ENCODE measurements around the gene TLR10.

The TLR10 gene

DNA sequence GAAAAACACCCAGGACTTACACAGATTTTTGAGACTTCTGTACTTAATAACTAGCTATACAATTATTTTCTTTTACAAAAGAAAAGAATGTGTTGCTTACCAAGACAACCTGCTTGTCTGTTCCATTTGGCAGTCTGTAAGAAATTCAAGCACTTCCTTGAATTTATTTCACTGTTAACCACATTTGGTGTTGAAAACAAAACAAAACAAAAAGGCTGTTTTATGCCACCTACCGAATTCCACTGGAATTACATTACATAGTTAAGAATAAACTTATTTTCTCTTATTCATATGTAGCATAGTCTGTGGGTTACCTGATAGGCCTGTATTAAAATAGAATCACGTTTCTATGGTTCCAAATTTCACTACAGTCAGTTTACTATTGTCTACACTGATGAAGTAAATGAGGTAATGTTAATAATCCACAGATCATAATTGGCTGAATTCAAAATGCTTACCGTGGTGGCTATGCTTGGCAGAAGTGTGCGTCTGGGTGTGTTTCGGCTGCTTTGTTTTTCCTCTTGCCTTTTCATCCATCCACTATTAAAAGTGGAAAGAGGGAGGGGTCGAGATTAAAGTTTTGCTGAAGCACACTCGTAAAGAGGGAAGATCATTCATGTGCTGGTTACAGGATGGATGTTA is 22.0 kb upstream of the TLR10 start, which contains the start of gene TLR1:
Gene TLR1, minus strand, starts transcription at position 138 of the 642 bp plus-strand sequence. CDS start 5,960 bp downstream, outside the sequence.
- H3F3A ChIP-seq (ENCODE audit: insufficient read depth, low read length), result peaks cover 27% of the 10 kb centered on the region
- H3K27me3 ChIP-seq (replicated peaks; ENCODE audit: insufficient read depth, low read length), result no peaks in the 10 kb centered on the region
- H3K79me2 ChIP-seq (ENCODE audit: low read length), result peaks cover 5% of the 10 kb centered on the region
- DNase-seq, result peak; percentile 78
- H2AFZ ChIP-seq (ENCODE audit: low read length), result peak within 1 kb of the TSS; percentile 64
- H3K9me2 ChIP-seq (replicated peaks; ENCODE audit: insufficient read depth, low read length), result no peaks in the 10 kb centered on the region
- no peaks in the 10 kb centered on the region for H4K20me1 ChIP-seq (ENCODE audit: insufficient read depth, low read length)
- H3K27ac ChIP-seq (ENCODE audit: low read length), result peak within 1 kb of the TSS; percentile 91
- H3K4me2 ChIP-seq (ENCODE audit: low read depth, low read length), result peak within 1 kb of the TSS; percentile 86
- peak within 1 kb of the TSS; percentile 64 for H3K9ac ChIP-seq (ENCODE audit: low read length)
- no peak for TF ChIP-seq EZH2phosphoT487 (IDR thresholded peaks at IDR 0.05; ENCODE audit: low read length)
- TF ChIP-seq, protein P1, sequence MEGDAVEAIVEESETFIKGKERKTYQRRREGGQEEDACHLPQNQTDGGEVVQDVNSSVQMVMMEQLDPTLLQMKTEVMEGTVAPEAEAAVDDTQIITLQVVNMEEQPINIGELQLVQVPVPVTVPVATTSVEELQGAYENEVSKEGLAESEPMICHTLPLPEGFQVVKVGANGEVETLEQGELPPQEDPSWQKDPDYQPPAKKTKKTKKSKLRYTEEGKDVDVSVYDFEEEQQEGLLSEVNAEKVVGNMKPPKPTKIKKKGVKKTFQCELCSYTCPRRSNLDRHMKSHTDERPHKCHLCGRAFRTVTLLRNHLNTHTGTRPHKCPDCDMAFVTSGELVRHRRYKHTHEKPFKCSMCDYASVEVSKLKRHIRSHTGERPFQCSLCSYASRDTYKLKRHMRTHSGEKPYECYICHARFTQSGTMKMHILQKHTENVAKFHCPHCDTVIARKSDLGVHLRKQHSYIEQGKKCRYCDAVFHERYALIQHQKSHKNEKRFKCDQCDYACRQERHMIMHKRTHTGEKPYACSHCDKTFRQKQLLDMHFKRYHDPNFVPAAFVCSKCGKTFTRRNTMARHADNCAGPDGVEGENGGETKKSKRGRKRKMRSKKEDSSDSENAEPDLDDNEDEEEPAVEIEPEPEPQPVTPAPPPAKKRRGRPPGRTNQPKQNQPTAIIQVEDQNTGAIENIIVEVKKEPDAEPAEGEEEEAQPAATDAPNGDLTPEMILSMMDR (IDR thresholded peaks at IDR 0.05; ENCODE audit: low read length), result peak; percentile 64
- peak within 1 kb of the TSS; percentile 57 for H3K4me3 ChIP-seq (ENCODE audit: low read length)
- H3K4me1 ChIP-seq (ENCODE audit: low read length), result peaks cover 13% of the 10 kb centered on the region
- no peaks in the 10 kb centered on the region for H3K9me3 ChIP-seq (replicated peaks; ENCODE audit: insufficient read depth, low read length)
- no peaks in the 10 kb centered on the region for H3K36me3 ChIP-seq (replicated peaks; ENCODE audit: insufficient read depth, low read length)

DNA sequence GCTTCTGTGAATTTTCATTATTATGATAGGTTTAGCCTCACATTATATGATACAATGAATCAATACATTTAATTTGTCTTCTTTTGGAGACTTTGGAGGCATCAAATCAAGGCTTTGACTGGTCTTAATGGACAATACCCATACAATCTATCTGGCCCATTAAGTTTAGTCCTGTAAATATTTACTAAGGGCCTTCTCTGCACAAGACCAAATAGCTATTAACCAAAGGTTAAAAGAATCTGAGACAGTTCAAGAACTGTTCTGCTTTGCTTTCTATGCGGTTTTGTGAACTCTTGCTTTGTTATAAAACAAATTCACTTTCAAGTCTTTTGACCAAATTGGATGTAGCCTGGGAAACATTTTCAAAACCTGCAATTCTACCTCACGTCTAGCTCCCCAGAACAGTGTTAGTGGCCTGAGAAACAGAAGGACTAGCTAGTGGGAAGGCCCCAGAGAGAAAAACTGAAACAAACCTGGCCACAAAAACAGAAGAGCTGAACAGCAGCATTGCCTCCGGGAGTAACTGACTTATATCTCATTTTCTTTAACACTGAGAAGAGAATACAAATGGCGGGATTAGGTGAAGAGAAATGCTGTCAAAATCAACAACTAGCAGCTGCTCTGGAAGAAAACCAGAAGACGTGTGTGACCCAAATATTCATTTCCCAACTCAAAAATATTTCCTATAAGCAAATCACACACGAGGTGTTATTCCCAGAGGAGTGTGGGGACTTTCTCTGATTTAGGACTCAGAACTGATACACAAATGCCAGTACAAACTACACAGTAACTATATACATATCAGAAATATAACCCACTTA is 21.3 kb upstream of the TLR10 start:
- Histone ChIP-seq H3K9ac (ENCODE audit: low read length) (peak overlapping the region; percentile 64; the same call in 1 of the 2 replicates), H3K4me1 (ENCODE audit: low read length) (peaks cover 13% of the 10 kb centered on the region), H3K27me3 (replicated peaks; ENCODE audit: insufficient read depth, low read length) (no peaks in the 10 kb centered on the region), H3K36me3 (replicated peaks; ENCODE audit: insufficient read depth, low read length) (no peaks in the 10 kb centered on the region), H3K9me2 (replicated peaks; ENCODE audit: insufficient read depth, low read length) (no peaks in the 10 kb centered on the region), H3K27ac (ENCODE audit: low read length) (peak overlapping the region; percentile 91; the same call in 1 of the 2 replicates), H3K4me2 (ENCODE audit: low read depth, low read length) (peak overlapping the region; percentile 86), H2AFZ (ENCODE audit: low read length) (peak overlapping the region; percentile 10; the same call in 1 of the 2 replicates), H4K20me1 (ENCODE audit: insufficient read depth, low read length) (no peaks in the 10 kb centered on the region), H3K4me3 (ENCODE audit: low read length) (peak overlapping the region; percentile 57), H3K79me2 (ENCODE audit: low read length) (peaks cover 5% of the 10 kb centered on the region), H3K9me3 (replicated peaks; ENCODE audit: insufficient read depth, low read length) (no peaks in the 10 kb centered on the region), H3F3A (ENCODE audit: insufficient read depth, low read length) (peaks cover 27% of the 10 kb centered on the region)
- DNase-seq, result peak; percentile 68
- TF ChIP-seq, protein P1 (IDR thresholded peaks at IDR 0.05; ENCODE audit: low read length), result no peak
- no peak for TF ChIP-seq EZH2 (optimal IDR thresholded peaks at IDR 0.05; ENCODE audit: low read depth, low read length)
- no peak for TF ChIP-seq EZH2phosphoT487 (IDR thresholded peaks at IDR 0.05; ENCODE audit: low read length)

DNA sequence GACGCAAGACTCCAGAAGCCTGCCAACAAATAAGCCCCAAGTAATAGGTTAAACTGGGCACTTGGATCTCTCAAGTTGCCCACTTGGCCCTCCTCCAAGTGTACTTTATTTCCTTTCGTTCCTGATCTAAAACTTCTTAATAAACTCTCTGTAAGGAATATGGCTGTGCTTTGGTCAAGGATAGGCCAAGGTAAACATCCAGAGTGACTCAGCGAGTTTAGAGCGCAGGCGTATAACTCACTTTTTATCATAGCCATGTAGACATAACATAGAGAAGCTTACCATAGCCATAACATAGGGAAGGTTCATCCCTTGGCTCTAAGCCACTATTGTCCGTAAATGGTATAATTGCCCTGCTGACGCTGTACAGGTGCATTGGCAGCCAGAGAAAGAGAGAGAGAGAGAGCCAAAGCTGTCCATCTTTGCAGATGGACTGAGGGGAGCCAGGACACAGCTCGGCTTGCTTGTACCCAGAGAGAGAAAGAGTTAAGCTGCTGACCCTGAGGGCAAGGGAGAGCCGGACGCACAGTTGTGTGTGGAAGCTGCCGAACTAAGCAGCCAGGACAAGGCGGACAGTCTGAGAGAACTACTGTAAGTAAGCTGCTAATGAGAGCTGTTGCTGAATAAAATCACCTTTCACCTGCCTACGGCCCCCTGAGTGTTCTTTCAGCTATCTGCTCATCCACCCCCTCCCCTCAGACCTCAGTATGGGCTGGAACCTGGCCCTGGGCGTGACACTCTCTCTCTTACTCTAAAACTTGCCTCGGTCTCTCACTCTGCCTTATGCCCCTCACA is 20.0 kb upstream of the TLR10 start:
- H3F3A ChIP-seq (ENCODE audit: insufficient read depth, low read length), result peaks cover 27% of the 10 kb centered on the region
- no peaks in the 10 kb centered on the region for H3K9me2 ChIP-seq (replicated peaks; ENCODE audit: insufficient read depth, low read length)
- no peak overlapping the region for H2AFZ ChIP-seq (ENCODE audit: low read length)
- no peak for TF ChIP-seq EZH2phosphoT487 (IDR thresholded peaks at IDR 0.05; ENCODE audit: low read length)
- TF ChIP-seq EZH2 (optimal IDR thresholded peaks at IDR 0.05; ENCODE audit: low read depth, low read length), result no peak
- TF ChIP-seq, protein P1 (IDR thresholded peaks at IDR 0.05; ENCODE audit: low read length), result no peak
- H3K9me3 ChIP-seq (replicated peaks; ENCODE audit: insufficient read depth, low read length), result no peaks in the 10 kb centered on the region
- peaks cover 5% of the 10 kb centered on the region for H3K79me2 ChIP-seq (ENCODE audit: low read length)
- H3K36me3 ChIP-seq (replicated peaks; ENCODE audit: insufficient read depth, low read length), result no peaks in the 10 kb centered on the region
- peak overlapping the region; percentile 86; the same call in 1 of the 2 replicates for H3K4me2 ChIP-seq (ENCODE audit: low read depth, low read length)
- H3K27me3 ChIP-seq (replicated peaks; ENCODE audit: insufficient read depth, low read length), result no peaks in the 10 kb centered on the region
- peaks cover 13% of the 10 kb centered on the region for H3K4me1 ChIP-seq (ENCODE audit: low read length)
- no peak for DNase-seq
- H3K27ac ChIP-seq (ENCODE audit: low read length), result no peak overlapping the region
- no peak overlapping the region for H3K4me3 ChIP-seq (ENCODE audit: low read length)
- H3K9ac ChIP-seq (ENCODE audit: low read length), result no peak overlapping the region
- no peaks in the 10 kb centered on the region for H4K20me1 ChIP-seq (ENCODE audit: insufficient read depth, low read length)
